ENCODE results near the gene RNF166. TPM values are rescaled to one million over a fixed set of nuclear protein-coding genes. Genes with fewer than 3 reads are reported as not detected.

RNF166 gene
- total and polyA plus RNA-seq, 2 of the 13 experiments (the other 11 are each of a cell fraction or from before 2014, with no cell fraction given), result 21.4 to 23.0 TPM

GRCh38 chr16:88736088-88736487 is 29.9 kb upstream of the RNF166 start:
- Histone ChIP-seq H3K36me3 (replicated peaks in 1 of 2; ENCODE audit: control insufficient read depth in 1 of 2, insufficient read depth in 2 of 2, low read length in 2 of 2) (peaks cover 37 to 64% of the 10 kb centered on the region in 2 experiments; a peak in 4 of 5 replicates), H3K4me3 (replicated peaks in 1 of 3; ENCODE audit: insufficient read depth in 1 of 3, low read depth in 2 of 3, low read length in 3 of 3) (no peak overlapping the region), H2AFZ (ENCODE audit: low read length) (no peak overlapping the region)

More at GRCh38 chr16:88736088-88736487, 29.9 kb upstream of the RNF166 start:
- H3K27me3 ChIP-seq (ENCODE audit: control insufficient read depth in 1 of 2, insufficient read depth in 2 of 2, low read length in 2 of 2), result no peaks in the 10 kb centered on the region
- FAIRE-seq (no peak), ATAC-seq (no peak), DNase-seq (ENCODE audit: low spot score) (no peak)
- H3K9me3 ChIP-seq (ENCODE audit: low read length), result no peaks in the 10 kb centered on the region
- no TSS peak for BruUV-seq (replicated peaks)
- ChIA-PET CTCF (ENCODE audit: low intra/inter-chr PET ratio, low total read pairs) (no interaction called here), POLR2A (no interaction called here)
- TF ChIP-seq THAP9 (CRISPR knock-in tag; IDR thresholded peaks at IDR 0.05; ENCODE audit: borderline replicate concordance) (no peak), SOX13 (IDR thresholded peaks at IDR 0.05) (no peak), SOX13 (CRISPR knock-in tag; conservative IDR thresholded peaks at IDR 0.05 in 1 of 2, IDR thresholded peaks at IDR 0.05 in 1 of 2) (no peak)
- H3K79me2 ChIP-seq (ENCODE audit: insufficient read depth, low read length), result no peaks in the 10 kb centered on the region
- no peak overlapping the region for H3K4me2 ChIP-seq (ENCODE audit: low read depth, low read length)
- H3K27ac ChIP-seq (ENCODE audit: extremely low read length, insufficient read depth, low read length), result no peak overlapping the region
- WGBS (ENCODE audit: low lambda C conversion rate), result 100% methylated on average over 18 of the region's 21 CpGs
- in situ Hi-C loops (cut with HindIII; ENCODE audit: extremely low pct_ligation_motif_present, low pct_unique_long_range_greater_than_20kb), result no loop called here
- H3K9ac ChIP-seq (ENCODE audit: insufficient read depth, low read depth, low read length), result no peak overlapping the region
- H3K4me1 ChIP-seq (ENCODE audit: insufficient read depth, low read length), result no peaks in the 10 kb centered on the region
- no peaks in the 10 kb centered on the region; the same call in 1 of the 2 replicates for H4K20me1 ChIP-seq (ENCODE audit: insufficient read depth, low read length)
- intact Hi-C loops (cut with micrococcal nuclease; ENCODE audit: unreplicated experiment), result no loop called here
